ENCODE results near the gene CACNA1I. TPM values are rescaled to one million over a fixed set of nuclear protein-coding genes. Genes with fewer than 3 reads are reported as not detected.

The CACNA1I gene
- total and polyA plus RNA-seq, 4 donors, result 0.16 to 0.33 TPM; not detected in 2

GRCh38 chr22:39559456-39560105, 11.0 kb upstream of the CACNA1I start:
- H3K9me3 ChIP-seq (ENCODE audit: control insufficient read depth, low read length), result no peaks in the 10 kb centered on the region
- intact Hi-C loops (cut with DNase I), result no loop called here
- no peak for ATAC-seq (ENCODE audit: low FRiP score)
- WGBS, 2 donors, result 42 to 53% methylated on average over 8 to 11 of the region's 11 CpGs
- H3K27ac ChIP-seq (ENCODE audit: low read depth in 1 of 2, low read length in 2 of 2), result no peak overlapping the region
- DNase-seq, result no peak
- no peaks in the 10 kb centered on the region for H3K36me3 ChIP-seq (ENCODE audit: control insufficient read depth in 1 of 2, insufficient read depth in 2 of 2, low read length in 1 of 2)
- H3K4me3 ChIP-seq (ENCODE audit: low read length in 2 of 2), result no peak overlapping the region
- no peaks in the 10 kb centered on the region for H3K4me1 ChIP-seq (ENCODE audit: control insufficient read depth in 1 of 2, insufficient read depth in 2 of 2, low read length in 2 of 2)
- no peaks in the 10 kb centered on the region for H3K27me3 ChIP-seq (ENCODE audit: control insufficient read depth in 1 of 2, insufficient read depth in 2 of 2, low read length in 1 of 2)

DNA sequence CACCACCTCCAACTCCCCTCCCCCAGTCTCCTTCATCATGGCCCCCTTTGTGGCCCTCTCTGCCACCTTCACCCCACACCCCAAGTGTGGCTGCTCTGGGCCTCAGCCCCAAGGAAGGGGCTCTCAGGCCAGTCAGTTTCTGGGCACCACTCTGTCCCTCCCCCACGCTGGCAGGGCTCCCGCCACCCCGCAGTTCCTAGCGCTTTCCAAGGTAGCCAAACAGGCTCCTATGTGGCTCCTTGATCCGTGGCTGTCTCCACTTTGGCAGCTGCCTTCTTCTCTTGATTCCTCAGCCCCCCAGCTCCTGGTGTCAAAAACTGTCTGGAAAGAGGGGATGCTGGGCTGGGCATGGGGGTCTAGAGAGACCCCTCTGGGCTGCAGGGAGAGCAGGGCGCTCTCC, 10.4 kb upstream of the CACNA1I start:
- ATAC-seq (ENCODE audit: low FRiP score), result no peak
- H3K4me3 ChIP-seq (ENCODE audit: low read length in 2 of 2), result no peak overlapping the region
- H3K4me1 ChIP-seq (ENCODE audit: control insufficient read depth in 1 of 2, insufficient read depth in 2 of 2, low read length in 2 of 2), result no peaks in the 10 kb centered on the region
- intact Hi-C loops (cut with DNase I), result no loop called here
- 46 to 51% methylated on average over 6 of the region's 6 CpGs for WGBS, 2 donors
- no peak overlapping the region for H3K27ac ChIP-seq (ENCODE audit: low read depth in 1 of 2, low read length in 2 of 2)
- no peaks in the 10 kb centered on the region for H3K36me3 ChIP-seq (ENCODE audit: control insufficient read depth in 1 of 2, insufficient read depth in 2 of 2, low read length in 1 of 2)
- DNase-seq, result no peak
- no peaks in the 10 kb centered on the region for H3K27me3 ChIP-seq (ENCODE audit: control insufficient read depth in 1 of 2, insufficient read depth in 2 of 2, low read length in 1 of 2)
- H3K9me3 ChIP-seq (ENCODE audit: control insufficient read depth, low read length), result no peaks in the 10 kb centered on the region

- intact Hi-C loops (cut with DNase I), result no loop called here
- no peak overlapping the region for H3K4me3 ChIP-seq (ENCODE audit: low read length in 2 of 2)
- WGBS, 2 donors, result 60 to 69% methylated on average over 9 of the region's 9 CpGs
- DNase-seq, result no peak
- H3K27me3 ChIP-seq (ENCODE audit: control insufficient read depth in 1 of 2, insufficient read depth in 2 of 2, low read length in 1 of 2), result no peaks in the 10 kb centered on the region
- no peaks in the 10 kb centered on the region for H3K4me1 ChIP-seq (ENCODE audit: control insufficient read depth in 1 of 2, insufficient read depth in 2 of 2, low read length in 2 of 2)
- ATAC-seq (ENCODE audit: low FRiP score), result no peak
- H3K9me3 ChIP-seq (ENCODE audit: control insufficient read depth, low read length), result no peaks in the 10 kb centered on the region
- no peaks in the 10 kb centered on the region for H3K36me3 ChIP-seq (ENCODE audit: control insufficient read depth in 1 of 2, insufficient read depth in 2 of 2, low read length in 1 of 2)
- H3K27ac ChIP-seq (ENCODE audit: low read depth in 1 of 2, low read length in 2 of 2), result no peak overlapping the region
Measured at GRCh38 chr22:39562839-39563489, 7.6 kb upstream of the CACNA1I start.

GRCh38 chr22:39563571-39564428, 6.8 kb upstream of the CACNA1I start:
- no peak for DNase-seq
- WGBS, 2 donors, result 79 to 86% methylated on average over 7 of the region's 7 CpGs
- H3K27me3 ChIP-seq (ENCODE audit: control insufficient read depth in 1 of 2, insufficient read depth in 2 of 2, low read length in 1 of 2), result no peaks in the 10 kb centered on the region

GRCh38 chr22:39565414-39565944, 5.1 kb upstream of the CACNA1I start:
- Histone ChIP-seq H3K4me1 (ENCODE audit: control insufficient read depth in 1 of 2, insufficient read depth in 2 of 2, low read length in 2 of 2) (no peaks in the 10 kb centered on the region), H3K27me3 (ENCODE audit: control insufficient read depth in 1 of 2, insufficient read depth in 2 of 2, low read length in 1 of 2) (no peaks in the 10 kb centered on the region), H3K27ac (ENCODE audit: low read depth in 1 of 2, low read length in 2 of 2) (no peak overlapping the region), H3K36me3 (ENCODE audit: control insufficient read depth in 1 of 2, insufficient read depth in 2 of 2, low read length in 1 of 2) (no peaks in the 10 kb centered on the region), H3K9me3 (ENCODE audit: control insufficient read depth, low read length) (no peaks in the 10 kb centered on the region), H3K4me3 (ENCODE audit: low read length in 2 of 2) (no peak overlapping the region)
- DNase-seq (no peak), ATAC-seq (ENCODE audit: low FRiP score) (no peak)
- 96 to 98% methylated on average over 5 of the region's 5 CpGs for WGBS, 2 donors
- intact Hi-C loops (cut with DNase I), result no loop called here

More at GRCh38 chr22:39563571-39564428, 6.8 kb upstream of the CACNA1I start:
- Histone ChIP-seq H3K9me3 (ENCODE audit: control insufficient read depth, low read length) (no peaks in the 10 kb centered on the region), H3K36me3 (ENCODE audit: control insufficient read depth in 1 of 2, insufficient read depth in 2 of 2, low read length in 1 of 2) (no peaks in the 10 kb centered on the region), H3K4me3 (ENCODE audit: low read length in 2 of 2) (no peak overlapping the region), H3K4me1 (ENCODE audit: control insufficient read depth in 1 of 2, insufficient read depth in 2 of 2, low read length in 2 of 2) (no peaks in the 10 kb centered on the region), H3K27ac (ENCODE audit: low read depth in 1 of 2, low read length in 2 of 2) (no peak overlapping the region)
- no peak for ATAC-seq (ENCODE audit: low FRiP score)
- intact Hi-C loops (cut with DNase I), result no loop called here

GRCh38 chr22:39567135-39567946, 3.2 kb upstream of the CACNA1I start:
- Histone ChIP-seq H3K4me1 (ENCODE audit: control insufficient read depth in 1 of 2, insufficient read depth in 2 of 2, low read length in 2 of 2) (no peaks in the 10 kb centered on the region), H3K27me3 (ENCODE audit: control insufficient read depth in 1 of 2, insufficient read depth in 2 of 2, low read length in 1 of 2) (no peaks in the 10 kb centered on the region), H3K9me3 (ENCODE audit: control insufficient read depth, low read length) (no peaks in the 10 kb centered on the region), H3K27ac (ENCODE audit: low read depth in 1 of 2, low read length in 2 of 2) (no peak overlapping the region), H3K36me3 (ENCODE audit: control insufficient read depth in 1 of 2, insufficient read depth in 2 of 2, low read length in 1 of 2) (no peaks in the 10 kb centered on the region), H3K4me3 (ENCODE audit: low read length in 2 of 2) (no peak overlapping the region)
- intact Hi-C loops (cut with DNase I), result no loop called here
- DNase-seq (no peak), ATAC-seq (ENCODE audit: low FRiP score) (no peak)
- 67 to 71% methylated on average over 14 of the region's 14 CpGs for WGBS, 2 donors

- Histone ChIP-seq H3K27ac (ENCODE audit: low read depth in 1 of 2, low read length in 2 of 2) (no peak overlapping the region), H3K27me3 (ENCODE audit: control insufficient read depth in 1 of 2, insufficient read depth in 2 of 2, low read length in 1 of 2) (no peaks in the 10 kb centered on the region), H3K9me3 (ENCODE audit: control insufficient read depth, low read length) (no peaks in the 10 kb centered on the region), H3K4me1 (ENCODE audit: control insufficient read depth in 1 of 2, insufficient read depth in 2 of 2, low read length in 2 of 2) (no peaks in the 10 kb centered on the region), H3K36me3 (ENCODE audit: control insufficient read depth in 1 of 2, insufficient read depth in 2 of 2, low read length in 1 of 2) (no peaks in the 10 kb centered on the region), H3K4me3 (ENCODE audit: low read length in 2 of 2) (no peak overlapping the region)
- ATAC-seq (ENCODE audit: low FRiP score) (no peak), DNase-seq (no peak)
- intact Hi-C loops (cut with DNase I), result no loop called here
- WGBS, 2 donors, result 69 to 72% methylated on average over 17 to 19 of the region's 19 CpGs
Measured at GRCh38 chr22:39568278-39568981, 2.1 kb upstream of the CACNA1I start.

GRCh38 chr22:39569066-39569465, 1.5 kb upstream of the CACNA1I start:
- no peaks in the 10 kb centered on the region for H3K4me1 ChIP-seq (ENCODE audit: control insufficient read depth in 1 of 2, insufficient read depth in 2 of 2, low read length in 2 of 2)
- H3K27me3 ChIP-seq (ENCODE audit: control insufficient read depth in 1 of 2, insufficient read depth in 2 of 2, low read length in 1 of 2), result no peaks in the 10 kb centered on the region
- H3K27ac ChIP-seq (ENCODE audit: low read depth in 1 of 2, low read length in 2 of 2), result no peak overlapping the region
- ATAC-seq (ENCODE audit: low FRiP score) (no peak), DNase-seq (no peak)
- no peaks in the 10 kb centered on the region for H3K9me3 ChIP-seq (ENCODE audit: control insufficient read depth, low read length)
- intact Hi-C loops (cut with DNase I), result no loop called here
- 94 to 96% methylated on average over 7 of the region's 7 CpGs for WGBS, 2 donors
- H3K4me3 ChIP-seq (ENCODE audit: low read length in 2 of 2), result no peak overlapping the region
- H3K36me3 ChIP-seq (ENCODE audit: control insufficient read depth in 1 of 2, insufficient read depth in 2 of 2, low read length in 1 of 2), result no peaks in the 10 kb centered on the region
